A172 (cell line): ENCODE measurements around the gene RIPK3. TPM values are rescaled to one million over a fixed set of nuclear protein-coding genes. Genes with fewer than 3 reads are reported as not detected.
"Not testable (repeated sequence)": the region's sequence is repeated elsewhere in the genome, so short reads cannot be mapped to it uniquely, and the experiment has no call there.

ENCODE experiments used
- DNase-seq: peaks from one replicate; pipeline ENCODE4 v3.0.0-alpha.2; 2015; ENCODE audit warnings: low spot score
- total RNA-seq: library from RNA; depleted of rRNA; stranded (reverse); fragments of >200 nt; shearing (Covaris generic); gene quantifications from 2 replicates; pipeline ENCODE4 v1.2.3, GENCODE V29; 2014

The RIPK3 gene
- total RNA-seq, 1 experiment from 2014 or later, result not detected

DNA sequence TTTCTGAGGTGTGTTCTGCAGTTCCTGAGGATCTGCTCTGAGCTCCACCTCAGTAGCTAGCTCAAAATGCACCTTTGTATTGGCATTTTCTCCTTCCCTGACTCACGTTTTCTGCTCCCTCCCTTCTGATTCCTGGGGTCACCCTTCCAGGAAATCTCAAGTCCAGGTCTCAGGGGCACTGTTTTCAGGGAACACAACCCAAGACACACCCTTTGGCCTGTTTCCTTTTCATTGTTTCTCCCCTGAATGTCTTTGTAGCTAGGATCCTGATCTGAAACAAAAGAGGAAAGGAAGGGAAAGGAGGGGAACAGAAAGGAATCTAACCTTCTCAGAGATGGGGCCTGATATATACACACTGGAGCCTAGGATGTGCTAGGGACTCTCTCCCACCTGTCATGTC, 7.3 kb upstream of the RIPK3 start:
- DNase-seq, result no peak

DNA sequence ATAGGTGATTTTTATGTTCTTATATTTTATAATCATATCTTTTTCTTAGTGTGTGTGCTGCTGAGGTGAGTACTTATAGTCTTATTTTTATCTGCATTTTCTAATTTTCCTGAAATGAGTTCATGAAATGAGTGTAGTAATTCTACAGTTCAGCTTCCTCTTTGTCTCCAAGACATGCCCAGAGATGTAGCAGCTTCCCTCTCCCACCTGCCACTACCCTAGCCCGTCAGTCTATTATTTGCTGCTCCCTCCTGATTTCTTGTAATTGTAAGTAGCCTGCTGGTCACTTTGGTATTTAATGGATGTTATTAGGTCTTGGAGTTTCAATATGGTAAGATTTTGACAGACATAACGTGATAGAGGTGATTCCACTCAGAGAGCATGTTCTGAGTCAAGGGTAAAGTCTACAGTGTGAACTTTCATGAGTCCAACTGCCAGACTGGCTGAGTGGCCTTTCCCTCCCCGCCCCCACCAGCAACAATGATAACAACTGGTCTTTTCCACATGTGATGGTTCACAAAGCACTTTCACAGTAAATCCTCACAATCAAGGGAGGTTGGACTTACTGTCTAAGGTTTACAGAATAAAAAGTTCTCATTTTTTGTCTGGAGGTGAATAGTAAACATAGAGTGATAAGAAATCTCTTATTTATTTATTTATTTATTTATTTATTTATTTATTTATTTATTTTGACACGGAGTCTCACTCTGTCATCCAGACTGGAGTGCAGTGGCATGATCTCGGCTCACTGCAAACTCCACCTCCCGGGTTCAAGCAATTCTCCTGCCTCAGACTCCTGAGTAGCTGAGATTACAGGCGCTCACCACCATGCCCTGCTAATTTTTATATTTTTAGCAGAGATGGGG, 4.2 kb upstream of the RIPK3 start:
- no peak for DNase-seq

DNA sequence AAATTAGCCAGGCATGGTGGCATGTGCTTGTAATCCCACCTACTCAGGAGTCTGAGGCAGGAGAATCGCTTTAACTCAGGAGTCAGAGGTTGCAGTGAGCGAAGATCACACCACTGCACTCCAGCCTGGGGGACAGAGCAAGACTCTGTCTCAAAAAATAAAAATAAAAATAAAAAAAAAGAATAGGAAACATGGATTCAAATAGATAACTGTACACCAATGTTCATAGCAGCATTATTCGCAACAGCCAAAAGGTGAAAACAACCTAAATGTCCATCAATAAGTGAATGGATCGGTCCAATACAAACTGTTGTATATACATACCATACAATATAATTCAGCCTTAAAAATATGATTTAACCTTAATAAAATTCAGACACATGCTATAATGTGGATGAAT, 3.1 kb upstream of the RIPK3 start:
- DNase-seq, result no peak

- DNase-seq, result no peak
These were observed 815 bp upstream of the RIPK3 start for GRCh38 chr14:24340606-24341005.

DNA sequence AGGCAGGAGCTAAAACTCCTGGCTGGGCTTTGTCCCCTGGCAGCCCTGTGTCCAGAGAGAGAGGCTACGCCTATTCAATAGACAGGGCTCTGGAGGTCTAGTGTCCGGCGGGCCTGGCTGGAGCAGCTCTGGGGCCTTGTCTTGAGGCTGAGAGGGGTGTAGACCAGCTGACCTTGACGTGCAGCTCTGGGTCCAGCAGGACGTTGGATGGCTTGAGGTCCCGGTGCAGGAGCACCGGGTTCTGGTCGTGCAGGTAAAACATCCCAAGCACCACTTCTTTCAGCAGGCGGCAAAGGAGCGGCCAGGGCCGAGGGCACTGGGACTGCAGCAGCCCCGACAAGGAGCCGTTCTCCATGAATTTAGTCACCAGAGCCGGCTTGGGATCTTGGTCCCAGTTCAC, 948 bp downstream of the RIPK3 start:
- no peak for DNase-seq

- no peak for DNase-seq
These were observed 2.0 kb downstream of the RIPK3 start for GRCh38 chr14:24337824-24338175.

DNA sequence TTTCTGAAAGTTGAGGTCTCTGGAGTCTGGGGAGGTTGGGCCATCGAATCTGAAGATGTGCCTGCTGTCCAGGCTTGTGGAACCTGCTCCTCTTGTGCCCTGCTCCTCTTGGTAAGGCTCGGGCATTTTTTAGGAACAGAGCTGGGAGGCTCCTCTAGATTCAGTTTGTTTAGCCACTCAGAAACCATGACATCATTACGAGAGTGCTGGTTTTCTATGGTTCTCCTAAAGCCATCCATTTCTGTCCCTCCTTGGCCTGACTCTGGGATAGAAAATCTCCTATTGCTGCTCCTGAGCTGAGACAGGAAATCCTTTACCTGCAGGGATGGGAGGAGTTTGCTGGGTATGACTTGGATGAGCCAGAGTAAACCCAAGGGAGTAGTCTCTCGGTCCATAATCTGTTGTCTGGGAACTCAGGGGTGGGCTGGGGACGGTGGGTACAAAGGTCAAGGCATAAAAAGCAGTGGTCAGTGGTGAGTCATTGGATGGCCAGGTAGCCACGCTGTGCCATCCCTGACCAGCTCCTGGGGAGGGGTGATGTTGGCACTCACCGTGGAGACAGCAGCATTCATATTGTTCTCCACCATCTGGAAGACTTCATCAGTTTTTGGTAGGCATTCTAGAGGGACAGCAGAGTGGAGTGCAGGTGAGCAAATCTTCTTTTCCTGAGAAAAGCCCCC, 2.5 kb downstream of the RIPK3 start:
- DNase-seq, result no peak

DNA sequence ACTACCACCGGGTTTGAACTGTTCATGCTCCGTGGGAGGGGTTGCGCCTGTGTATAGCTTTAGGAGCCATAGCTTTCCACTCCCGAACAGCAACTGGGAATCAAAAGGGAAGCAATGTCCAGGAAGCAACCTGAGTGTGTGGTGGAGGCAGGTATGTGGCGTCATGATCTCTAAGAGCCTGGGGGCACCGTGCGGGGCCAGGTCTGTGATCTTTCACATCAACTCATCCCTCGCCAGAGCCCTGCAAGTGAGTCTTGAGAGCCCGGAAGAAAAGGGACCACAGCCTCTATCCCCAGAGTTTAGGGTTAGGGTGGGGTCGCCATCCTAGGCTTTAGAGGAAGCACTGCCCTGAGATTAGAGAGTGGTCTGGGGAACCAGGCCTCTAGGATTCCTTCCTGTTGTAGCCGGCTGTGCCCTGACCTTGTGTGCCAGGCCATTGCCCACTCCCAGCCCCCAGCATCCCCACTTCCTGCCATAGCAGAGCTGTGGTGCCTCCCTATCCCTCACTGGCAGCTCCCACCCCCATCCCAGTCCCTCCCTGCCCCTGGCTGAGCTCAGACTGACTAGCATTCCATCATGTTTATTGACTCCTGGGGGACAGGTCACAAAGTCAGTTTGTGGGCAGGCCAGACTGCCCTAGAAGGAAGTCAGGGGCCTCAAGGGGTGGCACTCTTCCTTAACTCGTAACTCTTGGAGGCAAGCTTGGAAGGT, 4.2 kb downstream of the RIPK3 start:
- DNase-seq, result no peak

- DNase-seq, result no peak
These were observed 5.1 kb downstream of the RIPK3 start, which contains the start of gene ADCY4 for GRCh38 chr14:24334431-24335291. Gene ADCY4 (minus strand): TSS chr14:24335071. CDS start chr14:24334652, 419 bp downstream.

- DNase-seq, result no peak
These were observed 7.4 kb downstream of the RIPK3 start for GRCh38 chr14:24332268-24332993.

GRCh38 chr14:24331731-24332267, 8.0 kb downstream of the RIPK3 start:
- DNase-seq, result no peak

- DNase-seq, result no peak
These were observed 8.7 kb downstream of the RIPK3 start for GRCh38 chr14:24330973-24331674.

GRCh38 chr14:24329736-24330135, 10.1 kb downstream of the RIPK3 start:
- no peak for DNase-seq

DNA sequence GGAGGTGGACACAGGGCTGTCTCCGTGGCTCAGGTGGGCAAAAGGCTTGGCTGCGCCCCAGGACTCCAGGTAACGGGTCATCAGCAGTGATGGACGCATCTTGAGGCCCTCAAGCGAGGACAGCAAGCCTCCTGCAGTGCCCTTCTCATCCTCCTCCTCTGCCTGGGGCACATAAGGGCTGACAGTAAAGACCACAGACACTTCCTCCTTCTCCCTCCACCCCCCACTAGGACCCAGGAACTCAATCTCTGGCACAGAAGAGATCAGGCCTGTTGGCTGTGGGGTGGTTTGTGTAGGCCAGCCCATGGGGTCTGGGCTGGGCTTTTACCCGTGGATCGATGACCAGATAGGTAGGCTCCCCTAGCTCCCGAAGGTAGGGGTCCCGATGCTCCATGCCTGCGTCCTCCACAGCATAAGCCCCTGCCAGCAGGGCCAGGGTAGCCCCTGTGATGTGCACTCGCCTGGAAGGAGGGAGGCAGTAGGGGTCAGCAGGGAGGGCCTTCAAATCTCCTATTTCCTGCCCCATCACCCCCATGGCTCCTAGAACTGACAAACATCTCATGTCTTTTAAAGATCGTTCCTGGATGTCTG, 10.6 kb downstream of the RIPK3 start:
- no peak for DNase-seq

DNA sequence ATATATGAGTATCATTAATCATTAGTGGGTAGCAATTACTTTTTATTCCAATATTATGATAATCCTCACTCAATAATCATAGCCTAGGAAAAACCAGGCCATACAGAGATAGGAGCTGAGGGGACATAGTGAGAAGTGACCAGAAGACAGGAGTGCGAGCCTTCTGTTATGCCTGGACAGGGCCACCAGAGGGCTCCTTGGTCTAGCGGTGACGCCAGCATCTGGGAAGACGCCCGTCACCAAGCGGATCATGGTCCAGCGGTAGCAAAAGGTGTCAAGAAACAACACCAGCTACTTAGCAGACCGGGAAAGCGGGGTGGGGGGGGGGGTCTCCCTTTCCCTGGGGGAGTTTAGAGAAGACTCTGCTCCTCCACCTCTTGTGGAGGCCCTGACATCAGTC, 11.9 kb downstream of the RIPK3 start:
- not testable (repeated sequence) for DNase-seq

DNA sequence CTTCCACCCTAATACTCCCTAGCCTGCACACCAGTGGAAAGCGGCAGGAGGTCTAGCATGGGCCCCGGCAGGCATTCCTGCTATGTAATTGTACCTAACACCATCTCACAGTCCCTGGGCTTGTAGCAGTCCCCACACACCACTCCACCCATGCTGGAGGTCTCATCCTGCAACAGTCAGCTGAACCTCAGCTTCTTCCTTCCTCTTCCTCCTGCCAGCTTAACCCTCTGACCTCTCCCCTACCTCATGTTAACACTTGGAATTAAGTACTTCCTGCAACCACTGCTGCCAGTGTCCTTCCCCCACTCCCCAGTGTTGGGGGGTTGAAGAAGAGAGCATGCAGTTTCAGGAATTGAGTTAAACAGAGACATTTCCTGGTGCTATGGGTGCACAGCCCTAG, 12.5 kb downstream of the RIPK3 start:
- no peak for DNase-seq

- DNase-seq, result no peak
These were observed 13.8 kb downstream of the RIPK3 start for GRCh38 chr14:24325963-24326362.

DNA sequence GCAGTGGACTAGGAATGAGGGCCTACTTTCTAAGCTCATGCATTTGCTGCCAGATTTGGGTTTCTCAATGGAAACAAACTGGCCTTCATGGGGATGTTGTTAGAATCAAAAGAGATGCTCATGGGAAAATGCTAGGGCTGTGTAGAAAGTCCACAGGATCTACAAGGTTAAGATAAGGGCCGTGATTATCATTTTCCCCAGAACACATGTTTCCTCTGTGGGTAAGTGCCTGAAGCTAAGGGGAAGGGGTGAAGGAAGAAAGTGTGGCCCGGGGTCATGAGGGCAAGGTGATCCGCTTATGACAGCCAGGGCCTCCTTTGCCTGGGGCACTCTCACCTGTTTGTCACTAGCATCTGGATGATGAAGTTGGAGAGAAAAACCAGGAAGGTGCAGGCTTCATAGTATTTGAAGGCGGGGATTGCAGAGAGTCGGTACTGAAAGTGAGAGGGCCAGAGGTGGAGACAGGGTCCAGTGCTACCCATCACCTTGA, 14.7 kb downstream of the RIPK3 start:
- DNase-seq, result no peak

- DNase-seq, result no peak
These were observed 15.8 kb downstream of the RIPK3 start for GRCh38 chr14:24324024-24324423.
